ENCODE measurements around the gene HLA-DMA. TPM values are rescaled to one million over a fixed set of nuclear protein-coding genes. Genes with fewer than 3 reads are reported as not detected.
A peak's percentile ranks its signal among the peaks of the same experiment; 100 is the strongest.

Gene HLA-DMA
- total RNA-seq, 3 donors from 2014 or later = 12.4 to 48.5 (median 27.7) TPM

GRCh38 chr6:32967151-32968091, 14.5 kb upstream of the HLA-DMA start:
- DNase-seq = no peak
- intact Hi-C loops (cut with DNase I, micrococcal nuclease) = no loop called here

GRCh38 chr6:32964776-32965175, 11.9 kb upstream of the HLA-DMA start:
- peaks cover 16% of the 10 kb centered on the region for H3K4me1 ChIP-seq (ENCODE audit: low read depth)
- H3K4me3 ChIP-seq = no peak overlapping the region
- intact Hi-C loops (cut with DNase I, micrococcal nuclease) = no loop called here
- ATAC-seq (no peak), DNase-seq (no peak)
- H3K36me3 ChIP-seq (ENCODE audit: low read depth) = no peaks in the 10 kb centered on the region
- no peak for TF ChIP-seq CTCF (IDR thresholded peaks at IDR 0.05)
- no peaks in the 10 kb centered on the region for H3K9me3 ChIP-seq

More at GRCh38 chr6:32967151-32968091, 14.5 kb upstream of the HLA-DMA start:
- no peak for ATAC-seq
- peaks cover 16% of the 10 kb centered on the region for H3K4me1 ChIP-seq (ENCODE audit: low read depth)
- peak; percentile 44 for TF ChIP-seq CTCF (IDR thresholded peaks at IDR 0.05)
- H3K4me3 ChIP-seq = peak overlapping the region; percentile 66
- no peaks in the 10 kb centered on the region for H3K36me3 ChIP-seq (ENCODE audit: low read depth)
- no peaks in the 10 kb centered on the region for H3K9me3 ChIP-seq

- ATAC-seq = no peak
- intact Hi-C loops (cut with DNase I, micrococcal nuclease) = no loop called here
- Histone ChIP-seq H3K9me3 (no peaks in the 10 kb centered on the region), H3K36me3 (ENCODE audit: low read depth) (no peaks in the 10 kb centered on the region), H3K4me3 (no peak overlapping the region), H3K4me1 (ENCODE audit: low read depth) (peaks cover 16% of the 10 kb centered on the region)
- no peak for DNase-seq
- no peak for TF ChIP-seq CTCF (IDR thresholded peaks at IDR 0.05)
Measured at GRCh38 chr6:32963866-32964265, 11.0 kb upstream of the HLA-DMA start.

- Histone ChIP-seq H3K4me1 (ENCODE audit: low read depth) (peaks cover 14% of the 10 kb centered on the region), H3K36me3 (ENCODE audit: low read depth) (no peaks in the 10 kb centered on the region), H3K4me3 (no peak overlapping the region), H3K9me3 (no peaks in the 10 kb centered on the region)
- ATAC-seq (no peak), DNase-seq (no peak)
- no peak for TF ChIP-seq CTCF (IDR thresholded peaks at IDR 0.05)
- intact Hi-C loops (cut with DNase I, micrococcal nuclease) = no loop called here
Measured at GRCh38 chr6:32962213-32962826, 9.4 kb upstream of the HLA-DMA start.

- Histone ChIP-seq H3K4me3 (no peak overlapping the region), H3K9me3 (no peaks in the 10 kb centered on the region), H3K36me3 (ENCODE audit: low read depth) (no peaks in the 10 kb centered on the region), H3K4me1 (ENCODE audit: low read depth) (no peaks in the 10 kb centered on the region)
- intact Hi-C loops (cut with DNase I, micrococcal nuclease) = no loop called here
- no peak for TF ChIP-seq CTCF (IDR thresholded peaks at IDR 0.05)
- DNase-seq = no peak
- ATAC-seq = peak; percentile 74
Measured at GRCh38 chr6:32960563-32960962, 7.7 kb upstream of the HLA-DMA start.
